Peyer's patch (tissue), 4 donors: ENCODE data around the gene SRP54. TPM values are rescaled to one million over a fixed set of nuclear protein-coding genes. Genes with fewer than 3 reads are reported as not detected.
"Not testable (repeated sequence)": the region's sequence is repeated elsewhere in the genome, so short reads cannot be mapped to it uniquely, and the experiment has no call there.

Experiments
- DNase-seq, 3 donors: peaks; one replicate each; pipeline ENCODE4 v3.0.0-alpha.2; 2017 to 2019
- H3K27ac ChIP-seq, 4 donors: fragments of 200-600 bp; sonication (generic); one replicate each; pipeline ENCODE4 v1.5.1; 2016 to 2019
- H3K27me3 ChIP-seq, 2 donors: fragments of 200-600 bp; sonication (generic); one replicate each; pipeline ENCODE4 v1.5.1; 2019
- H3K36me3 ChIP-seq, 3 donors: fragments of 200-600 bp; sonication (generic); one replicate each; pipeline ENCODE4 v1.5.1; 2016 to 2019
- H3K4me1 ChIP-seq, 4 donors: fragments of 200-600 bp; sonication (generic); one replicate each; pipeline ENCODE4 v1.5.1; 2016 to 2019
- H3K4me3 ChIP-seq, 4 donors: fragments of 200-600 bp; sonication (generic); 1 replicate in 3 of 4; 2 replicates in 1 of 4; pipeline ENCODE4 v1.5.1; 2016 to 2019; ENCODE audit warnings: mild to moderate bottlenecking in 1 of 4
- H3K9me3 ChIP-seq, 4 donors: fragments of 200-600 bp; sonication (generic); one replicate each; pipeline ENCODE4 v1.5.1; 2016 to 2019; ENCODE audit warnings: mild to moderate bottlenecking in 1 of 4
- POLR2A ChIP-seq, 2 donors: fragments of 450-650 bp; IDR thresholded peaks; one replicate each; pipeline ENCODE4 v1.5.1; 2017; ENCODE audit warnings: antibody characterized with exemption in 2 of 2, mild to moderate bottlenecking in 2 of 2, moderate library complexity in 2 of 2
- total RNA-seq, 4 donors: library from RNA; depleted of rRNA; stranded (reverse); fragments of >200 nt; gene quantifications; one replicate each; pipeline ENCODE4 v1.1.0, GENCODE V29; 2016
- TF ChIP-seq, protein P1 (sequence below), 6 experiments: fragments of 450-650 bp in 4 of 6; fragments of 200-600 bp in 2 of 6; sonication (generic) in 1 of 6; IDR thresholded peaks; one replicate each; pipeline ENCODE4 v1.5.1; 2017 to 2019; ENCODE audit warnings: antibody characterized with exemption in 6 of 6, mild to moderate bottlenecking in 3 of 6, moderate library complexity in 1 of 6

Gene SRP54
- total RNA-seq, 4 donors from 2014 or later = 52.0 to 63.1 (median 53.2) TPM

DNA sequence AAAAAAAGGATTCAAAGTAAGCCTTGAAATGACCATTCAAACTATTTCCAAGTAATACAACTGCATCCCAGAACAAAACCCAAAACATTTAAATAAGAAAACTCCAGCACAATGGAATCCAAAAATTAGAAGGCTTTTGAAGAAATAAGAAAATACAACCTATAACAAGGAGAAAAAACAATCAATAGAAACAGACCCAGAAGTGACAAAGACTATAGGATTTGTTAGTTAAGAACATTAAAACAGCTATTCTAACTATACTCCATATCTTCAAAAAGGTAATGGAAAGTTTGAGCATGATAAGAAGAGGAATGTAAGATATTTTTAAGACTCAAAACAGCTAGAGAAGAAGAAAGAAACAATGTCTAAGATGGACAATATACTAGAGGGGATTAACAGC lies 39.3 kb upstream of the SRP54 start:
- H3K4me3 ChIP-seq = no peak overlapping the region
- H3K36me3 ChIP-seq = no peaks in the 10 kb centered on the region
- H3K27ac ChIP-seq = no peak overlapping the region
- no peaks in the 10 kb centered on the region for H3K27me3 ChIP-seq
- peaks cover 0 to 5% (median 2%) of the 10 kb centered on the region in 4 donors for H3K9me3 ChIP-seq
- no peak for TF ChIP-seq POLR2A (IDR thresholded peaks at IDR 0.05)
- TF ChIP-seq, protein P1, sequence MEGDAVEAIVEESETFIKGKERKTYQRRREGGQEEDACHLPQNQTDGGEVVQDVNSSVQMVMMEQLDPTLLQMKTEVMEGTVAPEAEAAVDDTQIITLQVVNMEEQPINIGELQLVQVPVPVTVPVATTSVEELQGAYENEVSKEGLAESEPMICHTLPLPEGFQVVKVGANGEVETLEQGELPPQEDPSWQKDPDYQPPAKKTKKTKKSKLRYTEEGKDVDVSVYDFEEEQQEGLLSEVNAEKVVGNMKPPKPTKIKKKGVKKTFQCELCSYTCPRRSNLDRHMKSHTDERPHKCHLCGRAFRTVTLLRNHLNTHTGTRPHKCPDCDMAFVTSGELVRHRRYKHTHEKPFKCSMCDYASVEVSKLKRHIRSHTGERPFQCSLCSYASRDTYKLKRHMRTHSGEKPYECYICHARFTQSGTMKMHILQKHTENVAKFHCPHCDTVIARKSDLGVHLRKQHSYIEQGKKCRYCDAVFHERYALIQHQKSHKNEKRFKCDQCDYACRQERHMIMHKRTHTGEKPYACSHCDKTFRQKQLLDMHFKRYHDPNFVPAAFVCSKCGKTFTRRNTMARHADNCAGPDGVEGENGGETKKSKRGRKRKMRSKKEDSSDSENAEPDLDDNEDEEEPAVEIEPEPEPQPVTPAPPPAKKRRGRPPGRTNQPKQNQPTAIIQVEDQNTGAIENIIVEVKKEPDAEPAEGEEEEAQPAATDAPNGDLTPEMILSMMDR (IDR thresholded peaks at IDR 0.05) = no peak
- no peak for DNase-seq
- no peaks in the 10 kb centered on the region for H3K4me1 ChIP-seq

DNA sequence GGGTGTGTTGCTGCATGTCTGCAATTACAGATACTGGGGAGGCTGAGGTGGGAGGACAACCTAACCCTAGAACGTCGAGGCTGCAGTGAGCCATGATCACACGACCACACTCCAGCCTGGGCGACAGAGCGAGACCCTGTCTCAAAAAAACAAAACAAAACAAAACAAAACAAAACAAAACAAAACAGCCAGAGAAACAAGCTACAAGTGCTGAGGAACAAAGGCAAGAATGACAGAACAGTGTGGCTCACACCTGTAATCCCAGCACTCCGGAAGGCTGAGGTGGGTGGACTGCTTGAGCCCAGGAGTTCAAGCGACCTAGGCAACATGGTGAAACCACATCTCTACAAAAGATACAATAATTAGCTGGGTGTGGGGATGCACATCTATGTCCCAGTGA lies 38.0 kb upstream of the SRP54 start:
- no peak for TF ChIP-seq POLR2A (IDR thresholded peaks at IDR 0.05)
- TF ChIP-seq, protein P1 (IDR thresholded peaks at IDR 0.05) = no peak
- DNase-seq = no peak

DNA sequence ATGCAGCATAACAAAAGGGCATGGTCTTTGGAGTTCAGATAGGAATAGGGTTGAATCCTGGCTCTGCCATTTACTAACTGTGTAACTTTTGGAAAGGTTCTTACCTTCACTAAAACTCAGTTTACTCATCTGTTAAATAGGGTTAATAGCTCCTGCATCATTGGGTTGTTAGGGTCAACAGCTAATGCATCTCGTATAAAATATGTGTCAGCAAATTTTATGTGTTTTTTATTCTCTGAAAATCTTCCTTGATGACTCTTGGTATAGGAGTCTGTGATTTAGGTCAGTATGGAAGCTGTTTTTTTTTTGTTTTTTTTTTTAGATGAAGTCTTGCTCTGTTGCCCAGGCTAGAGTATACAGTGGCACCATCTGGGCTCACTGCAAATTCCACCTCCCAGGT lies 36.1 kb upstream of the SRP54 start:
- TF ChIP-seq, protein P1 (IDR thresholded peaks at IDR 0.05) = no peak
- TF ChIP-seq POLR2A (IDR thresholded peaks at IDR 0.05) = no peak
- no peaks in the 10 kb centered on the region for H3K36me3 ChIP-seq
- H3K27ac ChIP-seq = no peak overlapping the region
- H3K4me1 ChIP-seq = no peaks in the 10 kb centered on the region
- no peak overlapping the region for H3K4me3 ChIP-seq
- H3K9me3 ChIP-seq = peaks cover 0 to 5% (median 2%) of the 10 kb centered on the region in 4 donors
- H3K27me3 ChIP-seq = no peaks in the 10 kb centered on the region
- DNase-seq = no peak

More for the DNA sequence above, 38.0 kb upstream of the SRP54 start:
- H3K4me1 ChIP-seq = no peaks in the 10 kb centered on the region
- H3K27me3 ChIP-seq = no peaks in the 10 kb centered on the region
- no peak overlapping the region for H3K4me3 ChIP-seq
- H3K36me3 ChIP-seq = no peaks in the 10 kb centered on the region
- H3K9me3 ChIP-seq = peaks cover 0 to 5% (median 2%) of the 10 kb centered on the region in 4 donors
- H3K27ac ChIP-seq = no peak overlapping the region

DNA sequence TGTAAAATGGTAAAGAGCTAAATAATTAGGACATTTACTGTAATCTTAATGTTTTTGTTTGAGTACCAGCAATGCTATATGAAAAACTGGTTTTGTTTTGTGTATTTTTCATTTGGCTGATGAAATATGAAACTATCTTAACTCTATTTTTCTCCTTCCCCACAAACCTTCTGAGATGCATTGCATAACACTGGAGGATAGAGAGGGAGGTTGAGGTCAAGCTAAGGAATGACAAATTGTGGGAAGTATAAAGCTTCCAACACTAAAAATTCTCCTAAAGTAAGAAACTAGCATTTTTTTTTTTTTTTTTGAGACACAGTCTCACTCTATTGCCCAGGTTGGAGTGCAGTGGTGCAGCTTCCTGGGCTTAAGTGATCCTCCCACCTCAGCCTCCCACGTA lies 31.5 kb upstream of the SRP54 start:
- TF ChIP-seq, protein P1 (IDR thresholded peaks at IDR 0.05) = no peak
- TF ChIP-seq POLR2A (IDR thresholded peaks at IDR 0.05) = no peak
- Histone ChIP-seq H3K4me3 (no peak overlapping the region), H3K27ac (no peak overlapping the region), H3K4me1 (no peaks in the 10 kb centered on the region), H3K36me3 (peaks cover 0 to 6% (median 0%) of the 10 kb centered on the region in 3 donors), H3K27me3 (no peaks in the 10 kb centered on the region), H3K9me3 (no peaks in the 10 kb centered on the region)
- DNase-seq = no peak

DNA sequence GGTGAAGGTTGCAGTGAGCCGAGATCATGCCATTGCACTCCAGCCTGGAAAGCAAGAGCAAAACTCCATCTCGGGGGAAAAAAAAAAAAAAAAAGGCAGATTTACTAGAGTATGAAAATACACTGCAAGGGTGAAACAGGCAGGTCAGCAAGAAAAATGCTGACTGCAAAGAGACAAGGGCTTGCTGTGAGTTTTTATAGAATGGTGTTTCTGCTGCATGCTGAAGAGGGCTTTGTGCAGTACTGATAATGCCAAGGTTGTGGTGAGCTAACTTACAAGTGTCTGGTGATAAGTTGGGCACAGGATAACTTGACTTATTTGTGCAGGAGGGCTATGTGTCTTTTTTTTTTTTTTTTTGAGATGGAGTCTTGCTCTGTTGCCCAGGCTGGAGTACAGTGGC lies 25.9 kb upstream of the SRP54 start:
- Histone ChIP-seq H3K36me3 (peaks cover 0 to 26% (median 0%) of the 10 kb centered on the region in 3 donors), H3K9me3 (no peaks in the 10 kb centered on the region), H3K27ac (no peak overlapping the region), H3K4me3 (no peak overlapping the region), H3K4me1 (no peaks in the 10 kb centered on the region), H3K27me3 (no peaks in the 10 kb centered on the region)
- no peak for DNase-seq
- TF ChIP-seq POLR2A (IDR thresholded peaks at IDR 0.05) = no peak
- TF ChIP-seq, protein P1 (IDR thresholded peaks at IDR 0.05) = no peak

DNA sequence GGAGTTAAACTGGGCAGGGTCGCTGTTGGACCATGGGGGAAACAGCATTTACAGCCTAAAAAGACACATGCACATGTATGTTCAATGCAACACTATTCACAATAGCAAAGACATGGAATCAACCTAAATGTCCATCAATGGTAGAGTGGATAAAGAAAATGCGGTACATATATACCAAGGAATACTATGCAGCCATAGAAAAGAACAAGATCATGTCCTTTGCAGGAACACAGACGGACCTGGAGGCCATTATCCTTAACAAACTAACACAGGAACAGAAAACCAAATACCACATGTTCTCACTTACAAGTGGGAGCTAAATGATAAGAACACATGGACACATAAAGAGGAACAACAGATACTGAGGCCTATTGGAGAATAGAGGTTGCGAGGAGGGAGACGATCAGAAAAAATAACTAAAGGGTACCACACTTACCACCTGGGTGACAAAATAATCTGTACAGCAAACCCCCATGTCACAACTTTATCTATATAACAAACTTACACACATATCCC lies 25.0 kb upstream of the SRP54 start:
- H3K4me3 ChIP-seq = no peak overlapping the region
- TF ChIP-seq POLR2A (IDR thresholded peaks at IDR 0.05) = no peak
- TF ChIP-seq, protein P1 (IDR thresholded peaks at IDR 0.05) = no peak
- peaks cover 0 to 27% (median 0%) of the 10 kb centered on the region in 3 donors for H3K36me3 ChIP-seq
- no peaks in the 10 kb centered on the region for H3K27me3 ChIP-seq
- DNase-seq = no peak
- no peaks in the 10 kb centered on the region for H3K4me1 ChIP-seq
- H3K27ac ChIP-seq = no peak overlapping the region
- H3K9me3 ChIP-seq = no peaks in the 10 kb centered on the region

DNA sequence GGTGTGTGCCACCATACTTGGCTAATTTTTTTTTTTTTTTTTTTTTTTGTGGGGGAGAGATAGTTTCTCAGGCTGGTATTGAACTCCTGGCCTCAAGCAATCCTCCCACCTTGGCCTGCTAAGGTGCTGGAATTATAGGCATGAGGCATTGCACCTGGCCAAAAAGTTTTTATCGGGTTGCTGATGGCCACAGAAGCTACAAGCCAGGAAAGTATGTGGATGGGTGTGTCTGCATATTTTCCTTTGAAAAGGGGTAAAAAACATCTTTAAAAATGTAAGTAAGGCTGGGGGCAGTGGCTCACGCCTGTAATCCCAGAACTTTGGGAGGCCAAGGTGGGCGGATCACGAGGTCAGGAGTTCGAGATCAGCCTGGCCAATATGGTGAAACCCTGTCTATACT lies 20.7 kb upstream of the SRP54 start:
- H3K9me3 ChIP-seq, H3K4me1 ChIP-seq, H3K27me3 ChIP-seq, DNase-seq, H3K27ac ChIP-seq, H3K4me3 ChIP-seq: not testable (repeated sequence)
- H3K36me3 ChIP-seq = peaks cover 0 to 24% (median 0%) of the 10 kb centered on the region in 3 donors
